ENCODE results near the gene SH3RF2.

GRCh38 chr5:146025681-146026080, 89.3 kb downstream of the SH3RF2 start:
- no peak for TF ChIP-seq CTCF (IDR thresholded peaks at IDR 0.05)
- TF ChIP-seq EZH2 (IDR thresholded peaks at IDR 0.05), result no peak
- TF ChIP-seq EZH2phosphoT487 (IDR thresholded peaks at IDR 0.05), result no peak

Data from neural progenitor cell (in vitro differentiated cells).